Ishikawa (cell line): ENCODE data around the gene PDZD2.

ENCODE experiments used
- CREB1 ChIP-seq: IDR thresholded peaks from 2 replicates; pipeline ENCODE4 v1.6.1; 2012; ENCODE audit warnings: low read depth
- EP300 ChIP-seq: IDR thresholded peaks from 2 replicates; pipeline ENCODE4 v1.6.1; 2012; ENCODE audit warnings: borderline replicate concordance
- NFIC ChIP-seq: IDR thresholded peaks from 2 replicates; pipeline ENCODE4 v1.6.1; 2012
- TCF12 ChIP-seq: IDR thresholded peaks from 2 replicates; pipeline ENCODE4 v1.6.1; 2012; ENCODE audit warnings: low read depth
- TF ChIP-seq, protein P1 (sequence below): IDR thresholded peaks from 2 replicates; pipeline ENCODE4 v1.6.1; 2012
- TF ChIP-seq, protein P2 (sequence below): IDR thresholded peaks from 2 replicates; pipeline ENCODE4 v1.6.1; 2012
- TF ChIP-seq, protein P3 (sequence below): IDR thresholded peaks from 2 replicates; pipeline ENCODE4 v1.6.1; 2012; ENCODE audit warnings: low read depth, mild to moderate bottlenecking

DNA sequence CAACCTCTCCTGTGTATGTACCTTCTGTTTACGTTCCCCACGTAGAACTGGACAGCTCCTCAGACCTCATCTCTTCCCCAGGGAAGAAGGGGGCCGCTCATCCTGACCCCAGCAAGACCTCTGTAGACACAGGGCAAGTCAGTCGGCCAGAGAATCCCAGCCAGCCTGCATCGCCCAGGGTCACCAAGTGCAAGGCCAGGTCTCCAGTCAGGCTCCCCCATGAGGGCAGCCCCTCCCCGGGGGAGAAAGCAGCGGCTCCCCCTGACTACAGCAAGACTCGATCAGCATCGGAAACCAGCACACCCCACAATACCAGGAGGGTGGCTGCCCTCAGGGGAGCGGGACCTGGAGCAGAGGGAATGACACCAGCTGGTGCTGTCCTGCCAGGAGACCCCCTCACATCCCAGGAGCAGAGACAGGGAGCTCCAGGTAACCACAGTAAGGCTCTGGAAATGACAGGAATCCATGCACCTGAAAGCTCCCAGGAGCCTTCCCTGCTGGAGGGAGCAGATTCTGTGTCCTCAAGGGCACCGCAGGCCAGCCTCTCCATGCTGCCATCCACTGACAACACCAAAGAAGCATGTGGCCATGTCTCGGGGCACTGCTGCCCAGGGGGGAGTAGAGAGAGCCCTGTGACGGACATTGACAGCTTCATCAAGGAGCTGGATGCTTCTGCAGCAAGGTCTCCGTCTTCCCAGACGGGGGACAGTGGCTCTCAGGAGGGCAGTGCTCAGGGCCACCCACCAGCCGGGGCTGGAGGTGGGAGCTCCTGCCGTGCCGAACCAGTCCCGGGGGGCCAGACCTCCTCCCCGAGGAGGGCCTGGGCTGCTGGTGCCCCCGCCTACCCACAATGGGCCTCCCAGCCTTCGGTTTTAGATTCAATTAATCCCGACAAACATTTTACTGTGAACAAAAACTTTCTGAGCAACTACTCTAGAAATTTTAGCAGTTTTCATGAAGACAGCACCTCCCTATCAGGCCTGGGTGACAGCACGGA lies 448.5 kb downstream of the PDZD2 start:
- TF ChIP-seq, protein P1, sequence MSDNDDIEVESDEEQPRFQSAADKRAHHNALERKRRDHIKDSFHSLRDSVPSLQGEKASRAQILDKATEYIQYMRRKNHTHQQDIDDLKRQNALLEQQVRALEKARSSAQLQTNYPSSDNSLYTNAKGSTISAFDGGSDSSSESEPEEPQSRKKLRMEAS: no peak
- TF ChIP-seq EP300: no peak
- TF ChIP-seq, protein P2, sequence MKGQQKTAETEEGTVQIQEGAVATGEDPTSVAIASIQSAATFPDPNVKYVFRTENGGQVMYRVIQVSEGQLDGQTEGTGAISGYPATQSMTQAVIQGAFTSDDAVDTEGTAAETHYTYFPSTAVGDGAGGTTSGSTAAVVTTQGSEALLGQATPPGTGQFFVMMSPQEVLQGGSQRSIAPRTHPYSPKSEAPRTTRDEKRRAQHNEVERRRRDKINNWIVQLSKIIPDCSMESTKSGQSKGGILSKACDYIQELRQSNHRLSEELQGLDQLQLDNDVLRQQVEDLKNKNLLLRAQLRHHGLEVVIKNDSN: no peak
- TF ChIP-seq NFIC: no peak
- TF ChIP-seq TCF12: no peak
- TF ChIP-seq, protein P3, sequence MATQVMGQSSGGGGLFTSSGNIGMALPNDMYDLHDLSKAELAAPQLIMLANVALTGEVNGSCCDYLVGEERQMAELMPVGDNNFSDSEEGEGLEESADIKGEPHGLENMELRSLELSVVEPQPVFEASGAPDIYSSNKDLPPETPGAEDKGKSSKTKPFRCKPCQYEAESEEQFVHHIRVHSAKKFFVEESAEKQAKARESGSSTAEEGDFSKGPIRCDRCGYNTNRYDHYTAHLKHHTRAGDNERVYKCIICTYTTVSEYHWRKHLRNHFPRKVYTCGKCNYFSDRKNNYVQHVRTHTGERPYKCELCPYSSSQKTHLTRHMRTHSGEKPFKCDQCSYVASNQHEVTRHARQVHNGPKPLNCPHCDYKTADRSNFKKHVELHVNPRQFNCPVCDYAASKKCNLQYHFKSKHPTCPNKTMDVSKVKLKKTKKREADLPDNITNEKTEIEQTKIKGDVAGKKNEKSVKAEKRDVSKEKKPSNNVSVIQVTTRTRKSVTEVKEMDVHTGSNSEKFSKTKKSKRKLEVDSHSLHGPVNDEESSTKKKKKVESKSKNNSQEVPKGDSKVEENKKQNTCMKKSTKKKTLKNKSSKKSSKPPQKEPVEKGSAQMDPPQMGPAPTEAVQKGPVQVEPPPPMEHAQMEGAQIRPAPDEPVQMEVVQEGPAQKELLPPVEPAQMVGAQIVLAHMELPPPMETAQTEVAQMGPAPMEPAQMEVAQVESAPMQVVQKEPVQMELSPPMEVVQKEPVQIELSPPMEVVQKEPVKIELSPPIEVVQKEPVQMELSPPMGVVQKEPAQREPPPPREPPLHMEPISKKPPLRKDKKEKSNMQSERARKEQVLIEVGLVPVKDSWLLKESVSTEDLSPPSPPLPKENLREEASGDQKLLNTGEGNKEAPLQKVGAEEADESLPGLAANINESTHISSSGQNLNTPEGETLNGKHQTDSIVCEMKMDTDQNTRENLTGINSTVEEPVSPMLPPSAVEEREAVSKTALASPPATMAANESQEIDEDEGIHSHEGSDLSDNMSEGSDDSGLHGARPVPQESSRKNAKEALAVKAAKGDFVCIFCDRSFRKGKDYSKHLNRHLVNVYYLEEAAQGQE: no peak
- TF ChIP-seq CREB1: no peak
